Measurements from ENCODE around the gene TSPAN14. TPM values are rescaled to one million over a fixed set of nuclear protein-coding genes. Genes with fewer than 3 reads are reported as not detected.

The TSPAN14 gene
- total RNA-seq, 2 experiments from 2014 or later, result 17.0 to 33.4 TPM

DNA sequence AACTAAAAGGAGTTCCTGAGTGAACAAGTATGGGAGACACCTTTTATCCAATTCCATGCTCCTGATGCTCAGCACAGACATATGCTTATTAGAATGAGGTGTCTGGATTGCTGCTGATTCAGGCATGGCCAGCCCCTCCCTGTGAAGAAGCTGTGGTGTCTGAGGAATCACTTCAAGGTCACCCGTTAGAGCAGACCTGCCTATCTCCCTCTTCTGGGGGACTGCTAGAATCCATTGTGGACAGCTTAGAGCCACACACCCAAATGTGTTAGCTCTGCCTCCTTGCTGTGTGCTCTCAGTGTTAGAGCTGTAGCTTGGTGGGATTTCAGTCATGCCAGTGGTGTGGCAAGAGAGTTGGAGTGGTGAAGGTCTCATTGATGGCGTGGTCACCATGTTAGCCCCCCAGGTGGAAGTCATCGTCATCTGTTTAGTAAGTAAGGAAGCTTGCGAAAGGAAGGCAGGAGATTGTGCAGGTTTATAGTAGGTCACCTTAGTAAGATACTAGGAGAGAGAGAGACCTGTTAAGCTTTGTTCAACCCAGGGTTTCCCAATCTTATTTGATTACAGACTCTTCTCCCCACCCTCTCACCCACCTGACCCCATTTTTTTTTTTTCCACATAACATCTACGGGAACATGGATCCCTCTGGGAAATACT lies 32.9 kb upstream of the TSPAN14 start:
- ChIA-PET POLR2A (interaction anchor here (0.7 to 1.2 kb wide), 2 partner anchors 15 kb away, joined by 3 to 5 read pairs; no protein-coding TSS in a partner anchor), CTCF (ENCODE audit: unreplicated experiment) (interaction anchor here (0.9 kb wide), 1 partner anchor 22 kb away, joined by 3 read pairs; no protein-coding TSS in a partner anchor)
- H3K79me2 ChIP-seq (ENCODE audit: insufficient read depth, low read depth, low read length), result no peaks in the 10 kb centered on the region
- no peaks in the 10 kb centered on the region for H3K36me3 ChIP-seq (ENCODE audit: insufficient read depth, low read length)
- intact Hi-C loops (cut with micrococcal nuclease; ENCODE audit: unreplicated experiment), result no loop called here
- H3K9me3 ChIP-seq (ENCODE audit: low read length), result no peaks in the 10 kb centered on the region
- H3K4me1 ChIP-seq (ENCODE audit: insufficient read depth, low read length, poor library complexity, severe bottlenecking), result peaks cover 12% of the 10 kb centered on the region
- no TSS peak for BruUV-seq (replicated peaks)
- TF ChIP-seq EZH2phosphoT487 (IDR thresholded peaks at IDR 0.05; ENCODE audit: borderline replicate concordance, low read depth, low read length), result no peak
- TF ChIP-seq, protein P1, sequence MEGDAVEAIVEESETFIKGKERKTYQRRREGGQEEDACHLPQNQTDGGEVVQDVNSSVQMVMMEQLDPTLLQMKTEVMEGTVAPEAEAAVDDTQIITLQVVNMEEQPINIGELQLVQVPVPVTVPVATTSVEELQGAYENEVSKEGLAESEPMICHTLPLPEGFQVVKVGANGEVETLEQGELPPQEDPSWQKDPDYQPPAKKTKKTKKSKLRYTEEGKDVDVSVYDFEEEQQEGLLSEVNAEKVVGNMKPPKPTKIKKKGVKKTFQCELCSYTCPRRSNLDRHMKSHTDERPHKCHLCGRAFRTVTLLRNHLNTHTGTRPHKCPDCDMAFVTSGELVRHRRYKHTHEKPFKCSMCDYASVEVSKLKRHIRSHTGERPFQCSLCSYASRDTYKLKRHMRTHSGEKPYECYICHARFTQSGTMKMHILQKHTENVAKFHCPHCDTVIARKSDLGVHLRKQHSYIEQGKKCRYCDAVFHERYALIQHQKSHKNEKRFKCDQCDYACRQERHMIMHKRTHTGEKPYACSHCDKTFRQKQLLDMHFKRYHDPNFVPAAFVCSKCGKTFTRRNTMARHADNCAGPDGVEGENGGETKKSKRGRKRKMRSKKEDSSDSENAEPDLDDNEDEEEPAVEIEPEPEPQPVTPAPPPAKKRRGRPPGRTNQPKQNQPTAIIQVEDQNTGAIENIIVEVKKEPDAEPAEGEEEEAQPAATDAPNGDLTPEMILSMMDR (conservative IDR thresholded peaks at IDR 0.05; ENCODE audit: low read length), result no peak
- no peak overlapping the region for H3K27ac ChIP-seq (ENCODE audit: low read depth, low read length, poor library complexity, severe bottlenecking)
- H4K20me1 ChIP-seq (ENCODE audit: insufficient read depth, low read length), result no peaks in the 10 kb centered on the region
- H3K9me2 ChIP-seq (ENCODE audit: insufficient read depth, low read length), result no peaks in the 10 kb centered on the region
- no peak overlapping the region for H3K4me3 ChIP-seq (ENCODE audit: low read depth, low read length, poor library complexity, severe bottlenecking)
- peak overlapping the region; percentile 60 for H3K4me2 ChIP-seq (ENCODE audit: low read length)
- peak overlapping the region; percentile 84 for H2AFZ ChIP-seq (ENCODE audit: low read length)
- no peak for DNase-seq (ENCODE audit: low spot score)

DNA sequence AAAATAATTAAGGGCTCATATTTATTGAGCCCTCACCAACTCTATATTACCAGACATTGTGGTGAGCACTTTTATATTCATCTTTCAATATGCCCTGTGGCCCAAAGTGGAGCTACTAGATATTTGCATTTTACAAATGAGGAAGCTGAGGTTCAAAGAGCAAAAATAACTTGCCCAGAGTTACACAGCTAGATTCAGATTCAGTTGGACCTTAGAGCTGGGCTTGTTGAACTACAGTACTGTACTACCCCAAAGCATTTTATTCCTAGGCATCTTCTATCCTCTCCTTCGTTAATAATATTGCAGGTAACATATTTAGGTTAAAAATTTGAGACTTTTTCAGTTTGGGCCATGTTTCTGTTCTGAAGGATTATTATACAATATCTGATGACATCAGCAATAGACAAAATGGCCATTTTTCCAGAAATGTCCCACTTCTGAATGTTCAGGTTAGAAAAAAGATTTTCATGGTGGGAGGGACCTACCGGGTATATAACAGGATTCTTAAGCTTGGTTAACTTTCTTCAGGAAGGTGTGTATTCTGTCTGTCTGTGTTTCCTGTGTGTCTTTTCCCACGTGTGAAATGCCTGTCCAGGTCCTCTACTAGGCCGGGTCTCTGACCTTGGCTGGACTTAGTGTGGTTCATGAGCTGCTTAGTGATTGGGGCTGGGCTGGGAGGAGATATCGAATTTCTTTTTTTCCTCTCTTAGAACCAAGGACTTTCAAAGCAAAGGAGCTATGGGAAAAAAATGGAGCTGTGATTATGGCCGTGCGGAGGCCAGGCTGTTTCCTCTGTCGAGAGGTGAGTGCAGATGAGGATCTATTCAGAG lies 32.2 kb upstream of the TSPAN14 start:
- no peak overlapping the region for H3K27ac ChIP-seq (ENCODE audit: low read depth, low read length, poor library complexity, severe bottlenecking)
- no peaks in the 10 kb centered on the region for H3K9me3 ChIP-seq (ENCODE audit: low read length)
- no peaks in the 10 kb centered on the region for H3K36me3 ChIP-seq (ENCODE audit: insufficient read depth, low read length)
- H4K20me1 ChIP-seq (ENCODE audit: insufficient read depth, low read length), result no peaks in the 10 kb centered on the region
- POLR2A ChIA-PET, result interaction anchor here (0.7 to 1.4 kb wide), 3 partner anchors 10 to 16 kb away, joined by 3 to 5 read pairs (median 4); no protein-coding TSS in a partner anchor
- TF ChIP-seq EZH2phosphoT487 (IDR thresholded peaks at IDR 0.05; ENCODE audit: borderline replicate concordance, low read depth, low read length), result no peak
- TF ChIP-seq, protein P1 (conservative IDR thresholded peaks at IDR 0.05; ENCODE audit: low read length), result no peak
- no peaks in the 10 kb centered on the region for H3K79me2 ChIP-seq (ENCODE audit: insufficient read depth, low read depth, low read length)
- CTCF ChIA-PET (ENCODE audit: unreplicated experiment), result interaction anchor here (0.9 kb wide), 1 partner anchor 21 kb away, joined by 3 read pairs; no protein-coding TSS in a partner anchor
- peak; percentile 27 for DNase-seq (ENCODE audit: low spot score)
- peak overlapping the region; percentile 84 for H2AFZ ChIP-seq (ENCODE audit: low read length)
- BruUV-seq (replicated peaks), result no TSS peak
- intact Hi-C loops (cut with micrococcal nuclease; ENCODE audit: unreplicated experiment), result no loop called here
- peaks cover 12% of the 10 kb centered on the region for H3K4me1 ChIP-seq (ENCODE audit: insufficient read depth, low read length, poor library complexity, severe bottlenecking)
- H3K4me2 ChIP-seq (ENCODE audit: low read length), result peak overlapping the region; percentile 60
- H3K9me2 ChIP-seq (ENCODE audit: insufficient read depth, low read length), result no peaks in the 10 kb centered on the region
- peak overlapping the region; percentile 9 for H3K4me3 ChIP-seq (ENCODE audit: low read depth, low read length, poor library complexity, severe bottlenecking)
